T-helper 2 cell treated with Interferon-gamma antibody and Interleukin-4, amounts not matched to agents 5 μg/mL and 100 μg/mL, for 36 hours (primary cell): Measurements from ENCODE around the gene PIAS1.
"Not testable (repeated sequence)": the region's sequence is repeated elsewhere in the genome, so short reads cannot be mapped to it uniquely, and the experiment has no call there.

Source experiments
- DNase-seq: peaks from one replicate; pipeline ENCODE4 v3.0.0; 2021; ENCODE audit warnings: low spot score
- H3K27ac Mint-ChIP-seq: one replicate; pipeline ENCODE4 v1.8.0; 2021; ENCODE audit warnings: mild to moderate bottlenecking, mixed read lengths
- H3K27me3 Mint-ChIP-seq: one replicate; pipeline ENCODE4 v1.8.0; 2021; ENCODE audit warnings: low read depth, mixed read lengths
- H3K36me3 Mint-ChIP-seq: one replicate; pipeline ENCODE4 v1.8.0; 2021; ENCODE audit warnings: low read depth, mixed read lengths
- H3K4me1 Mint-ChIP-seq: one replicate; pipeline ENCODE4 v1.8.0; 2021; ENCODE audit warnings: low read depth, mixed read lengths
- H3K4me3 Mint-ChIP-seq: one replicate; pipeline ENCODE4 v1.8.0; 2022; ENCODE audit warnings: mild to moderate bottlenecking, moderate library complexity, mixed read lengths
- H3K9me3 Mint-ChIP-seq: one replicate; pipeline ENCODE4 v1.8.0; 2021; ENCODE audit warnings: mixed read lengths

PIAS1 gene

DNA sequence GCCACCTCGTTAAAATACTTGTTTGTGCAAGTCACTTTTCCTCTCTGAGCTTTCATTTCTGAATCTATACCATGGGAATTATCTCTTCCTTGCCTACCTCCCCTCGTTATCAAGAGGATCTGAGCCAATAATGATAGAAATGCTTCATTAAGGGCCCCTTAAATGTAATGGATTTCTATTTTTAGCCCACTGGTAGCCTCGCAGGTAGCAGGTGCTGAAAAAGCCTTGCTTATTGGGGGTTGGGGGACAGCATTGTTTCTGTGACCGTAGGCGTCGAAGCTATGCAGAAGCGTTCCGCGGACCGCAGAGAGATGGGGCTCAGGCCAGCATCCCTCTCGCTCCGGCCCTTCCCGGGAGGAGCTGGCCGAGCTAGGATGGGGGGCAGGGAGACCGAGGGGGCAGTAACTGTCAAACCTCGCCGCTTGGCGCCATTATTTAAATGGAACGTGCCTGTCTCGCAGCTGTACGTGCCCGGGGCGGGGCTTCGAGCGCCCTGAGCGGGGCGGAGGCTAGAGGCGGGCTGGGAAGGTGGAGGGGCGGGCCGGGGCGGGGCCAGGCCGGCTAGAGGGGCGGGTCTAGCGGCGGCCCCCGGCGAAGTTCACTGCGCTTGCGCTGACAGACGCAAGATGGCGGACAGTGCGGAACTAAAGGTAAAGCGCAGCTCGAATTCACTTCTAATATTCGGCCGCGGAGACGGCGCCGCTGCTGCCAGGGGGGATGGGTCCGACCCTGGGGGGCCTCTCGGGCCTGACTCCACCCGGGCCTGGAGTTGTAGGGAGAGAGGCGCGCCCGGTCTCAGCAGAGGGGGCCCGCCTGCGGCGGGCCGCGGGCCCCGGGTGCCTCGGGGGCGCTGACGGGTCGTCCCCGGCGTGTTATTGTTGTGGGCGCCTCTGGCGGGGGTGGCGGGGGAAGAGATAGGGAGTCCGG, at the start of gene PIAS1:
TSS of gene PIAS1 (plus strand) at position 615 of the 927 bp plus-strand sequence. CDS start at position 627, 12 bp downstream.
- peak within 1 kb of the TSS; percentile 95 for H3K4me3 Mint-ChIP-seq
- H3K27me3 Mint-ChIP-seq, result peaks cover 7% of the 10 kb centered on the region
- peak within 1 kb of the TSS; percentile 91 for H3K27ac Mint-ChIP-seq
- peaks cover 2% of the 10 kb centered on the region for H3K36me3 Mint-ChIP-seq
- H3K9me3 Mint-ChIP-seq, result peaks cover 8% of the 10 kb centered on the region
- peaks cover 37% of the 10 kb centered on the region for H3K4me1 Mint-ChIP-seq
- DNase-seq, result peak; percentile 92

DNA sequence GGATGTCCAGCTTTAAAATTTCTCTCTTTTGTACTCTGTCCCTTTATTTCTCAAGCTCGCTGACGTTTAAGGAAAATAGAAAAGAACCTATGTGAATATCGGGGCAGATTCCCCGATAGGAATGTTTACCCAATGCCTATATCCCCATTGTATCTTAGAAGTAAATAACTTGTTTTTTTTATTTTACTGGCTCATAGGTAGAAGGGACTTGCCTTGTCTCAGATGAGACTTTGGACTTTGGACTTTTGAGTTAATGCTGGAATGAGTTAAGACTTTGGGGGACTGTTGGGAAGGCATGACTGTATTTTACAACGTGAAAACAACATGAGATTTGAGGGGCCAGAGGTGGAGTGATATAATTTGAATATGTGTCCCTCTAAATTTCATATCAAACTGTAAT, 46.5 kb upstream of the PIAS1 start:
- not testable (repeated sequence) for H3K27ac Mint-ChIP-seq, H3K4me3 Mint-ChIP-seq, H3K9me3 Mint-ChIP-seq, H3K27me3 Mint-ChIP-seq, DNase-seq, H3K36me3 Mint-ChIP-seq, H3K4me1 Mint-ChIP-seq

DNA sequence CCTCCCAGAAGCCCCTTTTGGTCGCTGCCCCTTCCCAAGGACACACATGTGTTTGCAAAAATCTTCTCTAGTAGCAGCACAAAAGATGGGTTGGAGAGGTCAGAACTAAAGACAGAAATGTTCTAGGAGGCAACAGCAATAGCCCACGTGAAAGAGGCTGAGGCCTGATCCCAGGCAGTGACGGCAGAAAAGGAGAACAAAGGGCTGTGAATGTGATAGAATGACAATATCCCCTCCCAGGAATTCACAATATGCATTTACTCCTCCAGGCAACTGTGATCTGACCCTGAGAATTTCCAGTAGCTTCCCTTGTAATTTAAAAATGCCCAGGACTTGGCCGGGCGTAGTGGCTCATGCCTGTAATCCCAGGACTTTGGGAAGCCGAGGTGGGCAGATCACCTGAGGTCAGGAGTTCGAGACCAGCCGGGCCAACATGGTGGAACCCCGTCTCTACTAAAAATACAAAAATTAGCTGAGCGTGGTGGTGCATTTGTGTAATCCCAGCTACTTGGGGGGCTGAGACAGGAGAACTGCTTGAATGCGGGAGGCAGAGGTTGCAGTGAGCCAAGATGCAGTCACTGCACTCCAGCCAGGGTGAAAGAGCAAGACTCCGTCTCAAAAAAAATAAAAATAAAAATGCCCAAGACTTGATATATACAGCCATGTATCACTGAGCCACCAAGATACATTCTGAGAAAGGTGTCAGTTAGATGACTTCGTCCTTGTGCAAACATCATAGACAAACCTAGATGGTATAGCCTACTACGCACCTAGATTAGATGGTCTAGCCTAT, 43.6 kb upstream of the PIAS1 start:
- H3K9me3 Mint-ChIP-seq, result peaks cover 10% of the 10 kb centered on the region
- no peak overlapping the region for H3K4me3 Mint-ChIP-seq
- H3K4me1 Mint-ChIP-seq, result no peaks in the 10 kb centered on the region
- peaks cover 7% of the 10 kb centered on the region for H3K27me3 Mint-ChIP-seq
- no peak for DNase-seq
- H3K27ac Mint-ChIP-seq, result no peak overlapping the region
- H3K36me3 Mint-ChIP-seq, result no peaks in the 10 kb centered on the region

DNA sequence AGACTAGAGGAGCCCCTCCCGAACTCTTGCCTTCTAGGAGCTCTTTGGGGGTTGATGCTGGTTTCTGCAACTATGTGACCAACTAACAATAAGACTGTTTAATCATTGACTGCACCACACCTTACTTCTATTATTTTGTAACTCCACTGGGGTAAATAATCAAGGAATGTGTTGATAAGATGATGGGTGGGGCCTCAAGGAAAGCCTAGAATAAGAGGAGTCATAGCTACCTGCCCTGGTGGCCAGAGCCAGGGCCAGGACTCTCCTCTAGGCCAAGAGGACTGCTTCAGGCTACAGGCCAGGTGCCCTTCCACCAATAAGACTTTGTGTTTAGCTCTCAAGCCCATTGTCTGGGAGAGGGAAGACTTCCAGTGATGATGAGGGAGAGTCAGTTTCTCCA, 41.2 kb upstream of the PIAS1 start:
- peaks cover 7% of the 10 kb centered on the region for H3K27me3 Mint-ChIP-seq
- H3K36me3 Mint-ChIP-seq, result no peaks in the 10 kb centered on the region
- no peak overlapping the region for H3K27ac Mint-ChIP-seq
- no peak overlapping the region for H3K4me3 Mint-ChIP-seq
- peaks cover 3% of the 10 kb centered on the region for H3K9me3 Mint-ChIP-seq
- DNase-seq, result no peak
- no peaks in the 10 kb centered on the region for H3K4me1 Mint-ChIP-seq

DNA sequence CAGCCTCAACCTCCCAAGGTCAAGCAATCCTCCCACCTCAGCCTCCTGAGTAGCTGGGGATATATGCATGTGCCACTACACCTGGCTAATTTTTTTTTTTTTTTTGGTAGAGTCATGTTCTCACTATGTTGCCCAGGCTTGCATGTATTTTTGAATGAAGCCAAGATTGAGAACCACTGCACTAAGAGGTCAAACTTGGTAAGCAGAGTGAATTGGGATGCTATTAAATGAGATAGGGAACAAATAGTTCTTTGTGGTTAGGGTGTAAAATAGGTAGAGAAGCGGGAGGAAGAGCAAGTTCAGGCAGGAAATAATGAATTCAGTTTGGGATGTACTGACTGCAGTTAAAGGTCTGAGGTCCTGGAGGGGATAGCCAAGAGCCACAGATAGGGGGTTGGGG, 39.9 kb upstream of the PIAS1 start:
- Mint-ChIP-seq H3K36me3 (no peaks in the 10 kb centered on the region), H3K4me3 (no peak overlapping the region), H3K4me1 (no peaks in the 10 kb centered on the region), H3K27ac (no peak overlapping the region), H3K27me3 (peaks cover 6% of the 10 kb centered on the region), H3K9me3 (no peaks in the 10 kb centered on the region)
- DNase-seq, result no peak

DNA sequence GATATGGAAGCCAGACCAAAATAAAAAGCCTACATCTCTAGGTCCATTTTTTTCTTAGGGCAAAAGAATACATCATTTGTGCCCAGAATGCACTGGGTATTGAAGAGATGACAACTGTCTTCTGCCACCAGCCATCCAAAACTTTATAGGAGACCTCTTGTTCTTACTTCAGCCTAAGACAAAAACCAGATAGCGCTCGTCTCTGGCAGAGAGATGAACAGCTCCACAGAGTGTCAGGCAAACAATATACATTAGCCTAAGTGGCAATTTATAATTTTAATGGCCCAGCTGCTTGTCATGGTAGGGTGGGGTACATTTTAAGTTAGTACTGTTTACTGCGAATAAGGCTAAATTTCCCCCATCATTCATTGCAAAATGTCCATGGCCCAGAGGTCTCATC, 38.9 kb upstream of the PIAS1 start:
- peaks cover 3% of the 10 kb centered on the region for H3K27me3 Mint-ChIP-seq
- H3K4me1 Mint-ChIP-seq, result no peaks in the 10 kb centered on the region
- no peaks in the 10 kb centered on the region for H3K9me3 Mint-ChIP-seq
- H3K27ac Mint-ChIP-seq, result no peak overlapping the region
- H3K36me3 Mint-ChIP-seq, result no peaks in the 10 kb centered on the region
- DNase-seq, result no peak
- H3K4me3 Mint-ChIP-seq, result no peak overlapping the region

DNA sequence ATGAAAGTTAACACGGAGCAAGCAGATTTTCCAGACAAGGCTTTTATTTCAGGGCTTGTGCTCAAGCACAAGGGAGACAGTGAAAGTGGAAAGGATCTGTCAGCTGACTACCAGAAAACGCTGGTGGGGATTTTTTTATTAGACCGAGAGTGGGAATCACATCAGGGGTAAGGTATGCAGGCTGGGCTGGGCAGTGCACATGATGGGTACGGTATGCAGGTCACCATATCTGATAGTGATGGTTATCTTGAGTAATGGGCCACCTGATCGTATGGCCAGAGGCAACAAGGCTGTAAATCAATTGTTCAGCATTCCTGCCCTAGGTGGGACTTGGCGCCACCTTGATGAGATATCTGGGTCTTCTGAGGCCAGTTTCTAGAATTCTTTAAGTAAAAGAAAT, 36.9 kb upstream of the PIAS1 start:
- DNase-seq, result no peak
- no peaks in the 10 kb centered on the region for H3K9me3 Mint-ChIP-seq
- no peaks in the 10 kb centered on the region for H3K4me1 Mint-ChIP-seq
- H3K36me3 Mint-ChIP-seq, result no peaks in the 10 kb centered on the region
- H3K27ac Mint-ChIP-seq, result no peak overlapping the region
- H3K4me3 Mint-ChIP-seq, result no peak overlapping the region
- H3K27me3 Mint-ChIP-seq, result peaks cover 5% of the 10 kb centered on the region

DNA sequence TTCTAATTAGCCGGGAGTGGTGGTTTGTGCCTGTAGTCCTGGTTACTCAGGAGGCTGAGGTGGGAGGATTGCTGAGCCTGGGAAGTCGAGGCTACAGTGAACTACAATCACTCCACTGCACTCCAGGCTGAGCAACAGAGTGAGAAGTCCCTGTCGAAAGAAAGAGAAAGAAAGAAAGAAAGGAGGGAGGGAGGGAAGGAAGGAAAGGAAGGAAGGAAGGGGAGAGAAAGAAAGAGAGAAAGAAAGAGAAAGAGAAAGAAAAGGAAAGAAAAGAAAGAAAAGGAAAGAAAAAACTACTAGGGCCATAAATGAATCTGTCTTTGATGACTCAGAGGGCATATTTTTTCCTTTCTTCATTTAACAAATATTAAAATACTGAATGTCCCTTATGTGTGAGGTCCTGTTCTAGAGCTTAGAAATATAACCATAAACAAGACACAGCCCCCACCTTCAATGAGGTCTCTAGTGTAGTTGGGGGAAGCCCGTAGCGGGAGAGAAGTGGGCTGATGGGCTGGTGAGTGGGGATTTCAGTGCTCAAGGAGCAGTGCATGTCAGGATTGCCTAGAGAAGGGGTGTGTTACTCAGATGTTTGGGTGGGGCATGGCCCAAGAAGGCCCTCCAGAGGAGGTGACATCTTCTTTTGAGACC, 35.2 kb upstream of the PIAS1 start:
- Mint-ChIP-seq H3K9me3 (no peaks in the 10 kb centered on the region), H3K27ac (no peak overlapping the region), H3K27me3 (peaks cover 2% of the 10 kb centered on the region), H3K36me3 (no peaks in the 10 kb centered on the region), H3K4me3 (no peak overlapping the region), H3K4me1 (no peaks in the 10 kb centered on the region)
- no peak for DNase-seq

DNA sequence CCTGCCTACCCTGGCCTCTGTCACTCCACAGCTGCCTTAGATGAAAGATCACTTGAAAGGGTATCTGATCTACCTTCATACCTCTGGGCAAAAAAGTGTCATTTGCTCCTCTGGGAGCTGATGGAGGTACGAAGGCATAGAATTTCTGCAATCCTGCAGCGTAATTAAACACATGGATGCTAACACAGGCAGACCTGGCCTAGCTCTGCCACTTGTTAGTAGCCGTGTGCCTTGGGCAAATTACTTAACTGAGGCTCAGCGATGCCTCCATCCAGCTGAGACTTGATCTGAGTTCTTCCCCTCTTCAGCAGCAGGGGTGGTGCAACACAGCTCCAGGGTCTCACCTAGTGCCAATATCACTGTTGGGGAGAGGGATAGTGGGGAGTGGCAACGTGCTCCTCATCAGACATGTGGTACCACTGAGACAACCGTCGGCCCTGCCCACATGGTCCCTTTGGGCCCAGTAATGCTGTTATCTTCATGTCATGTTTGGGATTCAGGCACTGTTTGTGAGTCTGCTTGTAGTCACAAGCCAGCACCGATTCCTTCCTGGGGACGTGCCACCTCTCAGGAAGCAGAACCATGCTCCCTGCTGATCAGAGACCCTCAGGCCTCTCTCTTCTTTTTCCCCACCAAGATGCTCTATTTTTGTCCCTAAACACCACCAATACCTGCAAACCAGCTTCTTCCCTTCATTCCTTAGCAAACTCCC, 34.1 kb upstream of the PIAS1 start:
- H3K4me1 Mint-ChIP-seq, result no peaks in the 10 kb centered on the region
- H3K36me3 Mint-ChIP-seq, result no peaks in the 10 kb centered on the region
- DNase-seq, result no peak
- no peak overlapping the region for H3K27ac Mint-ChIP-seq
- H3K4me3 Mint-ChIP-seq, result no peak overlapping the region
- no peaks in the 10 kb centered on the region for H3K9me3 Mint-ChIP-seq
- H3K27me3 Mint-ChIP-seq, result peaks cover 2% of the 10 kb centered on the region

DNA sequence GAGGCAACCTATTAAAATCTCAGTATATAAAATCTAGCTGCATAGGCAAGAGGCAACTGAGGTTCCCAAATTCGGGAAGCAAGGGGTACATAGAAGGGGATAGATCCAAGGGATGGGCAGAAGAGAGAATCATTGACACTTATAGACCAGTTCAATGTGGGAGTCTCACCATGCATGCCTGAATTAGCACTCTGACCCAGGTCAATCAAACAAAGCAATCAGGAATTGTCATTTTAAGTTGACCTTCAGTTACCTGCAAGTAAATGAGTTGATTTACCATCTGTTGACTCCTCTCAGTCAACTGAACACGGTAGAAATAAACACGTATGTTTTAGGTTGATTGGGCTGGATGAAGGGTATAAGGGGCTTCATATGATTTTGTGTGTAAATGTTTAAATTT, 33.4 kb upstream of the PIAS1 start:
- Mint-ChIP-seq H3K4me1 (no peaks in the 10 kb centered on the region), H3K4me3 (no peak overlapping the region), H3K27ac (no peak overlapping the region), H3K36me3 (no peaks in the 10 kb centered on the region), H3K9me3 (no peaks in the 10 kb centered on the region), H3K27me3 (peaks cover 2% of the 10 kb centered on the region)
- DNase-seq, result no peak

DNA sequence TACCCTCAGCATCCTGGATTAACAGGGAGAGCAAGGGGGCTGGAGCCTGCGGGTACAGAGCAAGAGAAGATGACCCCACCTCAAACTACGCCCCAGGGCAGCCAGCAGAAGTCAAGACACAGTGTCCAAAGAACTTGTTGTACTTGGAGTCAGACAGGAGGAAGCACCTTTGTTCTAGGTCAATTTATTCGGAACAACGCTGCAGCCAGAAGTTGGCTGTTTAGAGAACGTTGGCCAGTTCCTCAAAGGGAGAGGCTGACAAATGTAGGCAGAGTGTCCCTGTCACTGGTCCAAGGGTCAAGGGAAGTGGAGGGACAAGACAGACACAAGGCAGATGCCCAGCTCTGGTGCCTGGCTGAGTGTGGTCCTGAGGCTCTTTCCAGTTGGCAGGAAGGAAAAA, 32.1 kb upstream of the PIAS1 start:
- Mint-ChIP-seq H3K27ac (no peak overlapping the region), H3K4me1 (no peaks in the 10 kb centered on the region), H3K27me3 (peaks cover 2% of the 10 kb centered on the region), H3K9me3 (no peaks in the 10 kb centered on the region), H3K36me3 (no peaks in the 10 kb centered on the region), H3K4me3 (no peak overlapping the region)
- no peak for DNase-seq

DNA sequence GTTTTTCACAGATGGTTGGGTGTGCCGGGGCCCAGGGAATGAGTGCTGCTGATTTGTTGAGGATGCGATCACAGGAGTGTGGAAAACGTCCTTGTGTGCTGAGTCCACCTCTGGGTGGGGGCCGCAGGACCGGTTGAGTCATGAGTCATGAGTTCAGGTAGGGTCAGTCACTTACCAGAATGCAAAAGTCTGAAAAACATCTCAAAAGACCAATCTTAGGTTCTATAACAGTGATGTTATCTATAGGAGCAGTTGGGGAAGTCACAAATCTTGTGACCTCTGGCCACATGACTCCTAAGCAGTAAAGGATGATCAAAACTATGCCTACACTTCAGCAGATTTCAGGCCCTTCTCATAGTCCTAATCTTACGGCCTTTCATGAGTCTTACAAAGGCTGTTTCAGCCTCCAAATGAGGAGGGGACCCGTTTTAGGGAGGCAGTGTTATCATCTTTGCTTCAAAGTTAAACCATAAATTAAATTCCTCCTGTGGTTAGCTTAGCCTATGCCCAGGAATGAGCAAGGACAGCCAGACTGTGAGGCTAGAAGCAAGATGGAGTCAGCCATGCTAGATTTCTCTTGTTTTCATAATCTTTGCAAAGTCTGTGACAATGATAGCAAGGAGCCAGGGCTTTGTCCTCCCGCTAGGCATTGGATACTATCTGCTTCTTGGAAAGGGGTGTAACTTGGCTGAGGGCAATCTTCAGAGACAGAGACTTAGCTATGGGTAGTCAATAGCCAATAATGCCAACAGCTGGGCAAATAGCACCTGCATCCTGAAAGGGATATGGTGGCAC, 30.6 kb upstream of the PIAS1 start:
- Mint-ChIP-seq H3K4me1 (no peaks in the 10 kb centered on the region), H3K4me3 (no peak overlapping the region), H3K9me3 (no peaks in the 10 kb centered on the region), H3K27me3 (peaks cover 2% of the 10 kb centered on the region), H3K27ac (no peak overlapping the region), H3K36me3 (no peaks in the 10 kb centered on the region)
- DNase-seq, result no peak

DNA sequence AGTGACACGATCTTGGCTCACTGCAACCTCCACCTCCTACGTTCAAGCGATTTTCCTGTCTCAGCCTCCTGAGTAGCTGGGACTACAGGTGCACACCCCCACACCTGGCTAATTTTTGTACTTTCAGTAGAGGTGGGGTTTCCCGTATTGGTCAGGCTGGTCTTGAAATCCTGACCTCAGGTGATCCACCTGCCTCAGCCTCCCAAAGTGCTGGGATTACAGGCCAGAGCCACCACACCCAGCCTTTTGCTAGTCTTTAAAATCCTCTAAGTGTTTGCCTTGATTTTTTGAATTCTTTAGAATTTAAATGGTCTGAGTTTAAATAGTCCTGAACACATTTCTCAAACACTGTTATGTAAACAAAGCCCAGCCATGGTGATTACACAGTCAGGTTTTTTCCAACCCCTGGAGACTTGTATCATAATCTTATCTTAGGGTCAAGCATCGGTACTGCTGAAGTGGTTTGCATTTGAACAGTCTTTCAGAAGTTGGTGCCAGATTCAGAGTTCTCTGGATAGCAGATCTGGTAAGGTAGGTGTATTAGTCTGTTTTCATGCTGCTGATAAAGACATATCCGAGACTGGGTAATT, 28.2 kb upstream of the PIAS1 start:
- no peaks in the 10 kb centered on the region for H3K36me3 Mint-ChIP-seq
- H3K9me3 Mint-ChIP-seq, result no peaks in the 10 kb centered on the region
- DNase-seq, result no peak
- no peak overlapping the region for H3K4me3 Mint-ChIP-seq
- peaks cover 5% of the 10 kb centered on the region for H3K27me3 Mint-ChIP-seq
- H3K4me1 Mint-ChIP-seq, result no peaks in the 10 kb centered on the region
- H3K27ac Mint-ChIP-seq, result no peak overlapping the region
